Fibroblast of the aortic adventitia (primary cell): Measurements from ENCODE around the gene RAB43. TPM values are rescaled to one million over a fixed set of nuclear protein-coding genes. Genes with fewer than 3 reads are reported as not detected.
A peak's percentile ranks its signal among the peaks of the same experiment; 100 is the strongest.
"Not testable (repeated sequence)": the region's sequence is repeated elsewhere in the genome, so short reads cannot be mapped to it uniquely, and the experiment has no call there.

Experiments used
- DNase-seq: peaks from one replicate; pipeline ENCODE4 v3.0.0-alpha.2; 2010; ENCODE audit warnings: low read depth
- H3K4me3 ChIP-seq: 2 replicates; pipeline ENCODE4 v1.5.1; 2011; ENCODE audit warnings: low read depth, mild to moderate bottlenecking, control low read depth, low read length, moderate library complexity
- CTCF ChIP-seq: IDR thresholded peaks from 2 replicates; pipeline ENCODE4 v1.5.1; 2011; ENCODE audit warnings: mild to moderate bottlenecking, low read length, control low read depth, inconsistent platforms; ENCODE audit not compliant: insufficient read depth
- total RNA-seq: library from RNA; depleted of rRNA; stranded (reverse); fragments of >200 nt; gene quantifications from 2 replicates; pipeline ENCODE4 v1.2.3, GENCODE V29; 2012; ENCODE audit warnings: low replicate concordance

Gene RAB43
- total RNA-seq, result 2.5 and 5.1 TPM in 2 replicates

GRCh38 chr3:129121792-129122411, at the start of gene RAB43:
Gene RAB43 (minus strand): TSS chr3:129121804. CDS start chr3:129121489, 315 bp downstream.
- H3K4me3 ChIP-seq, result peak within 1 kb of the TSS; percentile 88
- peak; percentile 72 for DNase-seq
- no peak for TF ChIP-seq CTCF

DNA sequence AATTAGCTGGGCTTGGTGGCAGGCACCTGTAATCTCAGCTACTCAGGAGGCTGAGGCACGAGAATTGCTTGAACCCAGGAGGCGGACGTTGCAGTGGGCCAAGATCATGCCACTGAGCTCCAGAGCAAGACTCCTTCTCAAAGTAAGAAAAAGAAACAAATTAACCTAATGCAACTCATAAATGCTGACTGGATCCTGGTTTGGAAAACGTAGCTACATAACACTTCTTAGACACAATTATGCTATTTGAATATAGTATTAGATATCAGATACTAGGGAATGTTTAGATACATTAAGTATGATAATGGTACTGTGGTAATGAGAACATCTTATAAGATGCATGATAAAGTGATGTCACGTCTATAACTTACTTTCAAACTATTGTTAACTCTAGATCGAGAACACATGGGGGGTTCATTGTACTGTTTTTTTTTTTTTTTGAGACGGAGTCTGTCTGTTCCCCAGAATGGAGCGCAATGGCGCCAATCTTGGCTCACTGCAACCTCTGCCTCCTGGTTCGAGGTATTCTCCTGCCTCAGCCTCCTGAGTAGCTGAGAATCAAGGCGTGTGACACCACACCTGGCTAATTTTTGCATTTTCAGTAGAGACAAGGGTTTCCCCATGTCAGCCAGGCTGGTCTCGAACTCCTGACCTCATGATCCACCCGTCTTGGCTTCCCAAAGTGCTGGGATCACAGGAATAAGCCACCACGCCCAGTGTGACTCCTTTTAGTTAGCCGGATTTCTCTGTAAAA, 45.2 kb upstream of the RAB43 start:
- TF ChIP-seq CTCF, result no peak
- no peak overlapping the region for H3K4me3 ChIP-seq
- DNase-seq, result no peak

DNA sequence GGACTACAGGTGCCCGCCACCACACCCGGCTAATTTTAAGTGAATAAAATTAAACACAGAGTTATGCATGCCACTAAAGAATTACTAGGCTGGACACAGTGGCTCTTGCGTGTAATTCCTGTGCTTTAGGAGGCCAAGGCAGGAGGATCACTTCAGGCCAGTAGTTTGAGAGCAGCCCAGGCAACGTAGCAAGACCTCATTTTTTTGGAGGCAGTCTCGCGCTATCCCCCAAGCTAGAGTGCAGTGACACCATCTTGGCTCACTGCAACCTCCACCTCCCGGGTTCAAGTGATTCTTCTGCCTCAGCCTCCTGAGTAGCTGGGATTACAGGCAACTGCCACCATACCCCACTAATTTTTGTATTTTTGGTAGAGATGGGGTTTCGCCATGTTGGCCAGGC, 44.0 kb upstream of the RAB43 start:
- H3K4me3 ChIP-seq, DNase-seq: not testable (repeated sequence)

DNA sequence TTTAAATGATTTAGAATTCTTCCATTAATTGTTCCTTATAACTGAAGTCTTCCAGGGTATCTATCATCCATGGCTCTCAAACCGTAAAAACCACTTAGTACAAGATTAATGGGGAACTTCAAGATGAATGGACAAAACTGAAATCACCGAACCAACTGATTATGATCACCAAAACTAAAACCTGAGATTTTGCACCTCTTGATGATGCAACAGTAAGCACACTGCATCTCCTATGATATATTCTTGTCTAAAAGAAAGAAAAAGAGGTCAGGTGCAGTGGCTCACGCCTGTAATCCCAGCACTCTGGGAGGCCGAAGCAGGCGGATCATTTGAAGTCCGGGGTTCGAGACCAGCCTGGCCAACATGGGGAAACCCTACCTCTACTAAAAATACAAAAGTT, 42.9 kb upstream of the RAB43 start:
- no peak overlapping the region for H3K4me3 ChIP-seq

DNA sequence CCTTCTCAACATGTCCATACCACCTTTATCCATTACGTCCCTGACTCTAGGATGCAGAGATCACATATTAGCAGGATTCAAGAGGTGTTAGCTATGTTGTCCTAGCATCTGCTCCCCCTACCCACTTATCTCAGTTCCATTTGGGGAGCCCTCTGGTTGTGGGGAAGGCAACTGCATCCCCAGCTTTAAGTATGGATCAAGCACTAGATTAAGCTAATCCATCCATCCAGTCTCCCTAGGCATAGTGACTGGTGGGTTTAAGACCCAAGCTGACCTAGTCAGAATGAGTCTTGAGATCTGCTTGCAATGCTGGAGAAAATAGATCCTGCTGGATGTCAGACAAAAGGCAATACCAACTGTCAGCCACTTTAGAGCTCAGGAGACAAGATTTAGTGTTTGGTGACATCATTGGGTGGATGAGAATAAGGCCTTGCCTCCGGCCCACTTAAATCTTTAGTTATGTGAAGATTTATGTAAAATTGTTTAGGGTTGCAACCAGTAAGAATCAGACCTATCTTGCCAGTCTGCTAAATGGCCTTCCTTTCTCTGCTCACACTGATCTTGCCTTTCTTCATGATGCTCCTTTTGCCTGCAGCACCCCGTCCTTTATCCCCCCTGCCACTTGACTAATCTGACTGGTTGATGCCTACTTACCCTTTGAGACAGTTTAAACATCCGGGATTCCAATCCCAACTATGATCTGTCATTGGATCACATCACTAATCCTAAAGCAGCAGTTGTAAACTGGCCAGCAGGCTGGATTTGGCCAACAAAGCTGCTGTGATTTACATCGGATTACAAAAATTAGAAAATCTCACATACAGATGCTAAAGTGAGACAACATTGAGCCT, 41.4 kb upstream of the RAB43 start:
- DNase-seq, result no peak
- peak; percentile 22 for TF ChIP-seq CTCF
- H3K4me3 ChIP-seq, result no peak overlapping the region

More for the DNA sequence above, 42.9 kb upstream of the RAB43 start:
- no peak for TF ChIP-seq CTCF
- DNase-seq, result no peak

- H3K4me3 ChIP-seq, result peak overlapping the region; percentile 92
- no peak for DNase-seq
- TF ChIP-seq CTCF, result no peak
Observed at GRCh38 chr3:129161860-129162271, 40.3 kb upstream of the RAB43 start.
